GM23338 (cell line): ENCODE measurements around the gene AK6. TPM values are rescaled to one million over a fixed set of nuclear protein-coding genes. Genes with fewer than 3 reads are reported as not detected.

ENCODE experiments used
- CTCF ChIP-seq, 2 experiments: fragments of 200-600 bp in 1 of 2; sonication (generic) in 1 of 2; conservative IDR thresholded peaks; 2 replicates each; pipeline versions ENCODE4 v1.5.1 to v1.6.1; 2016 to 2017; ENCODE audit warnings: antibody characterized with exemption in 2 of 2, low read depth in 2 of 2, mild to moderate bottlenecking in 2 of 2, moderate library complexity in 1 of 2
- ETS1 ChIP-seq: IDR thresholded peaks from 2 replicates; pipeline ENCODE4 v1.6.1; 2016; ENCODE audit warnings: antibody characterized with exemption
- EZH2 ChIP-seq: fragments of 200-600 bp; sonication (generic); IDR thresholded peaks from one replicate; pipeline ENCODE4 v1.8.0; 2017; ENCODE audit warnings: antibody characterized with exemption, mild to moderate bottlenecking, low read depth; ENCODE audit not compliant: unreplicated experiment
- POLR2AphosphoS5 ChIP-seq: IDR thresholded peaks from 2 replicates; pipeline ENCODE4 v1.6.1; 2016; ENCODE audit warnings: antibody characterized with exemption, low read depth
- ZNF114 ChIP-seq: fragments of 250-450 bp; sonication (Bioruptor Pico); IDR thresholded peaks from 2 replicates; pipeline ENCODE4 v1.5.0; 2020; ENCODE audit warnings: mild to moderate bottlenecking, moderate library complexity
- ZNF331 ChIP-seq: fragments of 250-450 bp; sonication (Bioruptor Pico); IDR thresholded peaks from 2 replicates; pipeline ENCODE4 v1.5.0; 2020; ENCODE audit warnings: low read depth, mild to moderate bottlenecking, moderate library complexity
- ZNF462 ChIP-seq: fragments of 250-450 bp; sonication (Bioruptor Pico); IDR thresholded peaks from 2 replicates; pipeline ENCODE4 v1.5.0; 2020; ENCODE audit warnings: mild to moderate bottlenecking, moderate library complexity
- polyA plus RNA-seq: library from polyadenylated mRNA; unstranded; fragments of >200 nt; fragmentation: Nextera tagmentation; extraction: Ambion mirVana; gene quantifications from 2 replicates; pipeline ENCODE4 v1.2.1, GENCODE V29; 2016
- total RNA-seq: library from RNA; depleted of rRNA; stranded (reverse); fragments of >200 nt; shearing (Covaris generic); gene quantifications from 2 replicates; pipeline ENCODE4 v1.2.3, GENCODE V29; 2014

AK6 gene
- total and polyA plus RNA-seq, 2 experiments from 2014 or later, result 37.3 to 260 TPM

- TF ChIP-seq ZNF462 (CRISPR knock-in tag), result no peak
- TF ChIP-seq POLR2AphosphoS5, result no peak
- TF ChIP-seq ZNF331, result no peak
- TF ChIP-seq CTCF (conservative IDR thresholded peaks at IDR 0.05; ENCODE audit: low read depth in 2 of 2), result no peak
- TF ChIP-seq ZNF114 (CRISPR knock-in tag), result no peak
- TF ChIP-seq EZH2, result no peak
- no peak for TF ChIP-seq ETS1
Measured at GRCh38 chr5:69331528-69332445, 37.5 kb downstream of the AK6 start (continued).
